Erythroblast (primary cell): ENCODE data around the gene MYO18B.

Experiments used
- GATA1 ChIP-seq: IDR thresholded peaks from 2 replicates; pipeline ENCODE4 v1.6.1; 2011; ENCODE audit warnings: low read depth, mild to moderate bottlenecking, control low read depth, low read length, moderate library complexity
- POLR2A ChIP-seq: IDR thresholded peaks from 2 replicates; pipeline ENCODE4 v1.6.1; 2011; ENCODE audit warnings: mild to moderate bottlenecking, low read length

- TF ChIP-seq POLR2A: no peak
- TF ChIP-seq GATA1: no peak
These were observed 156.8 kb downstream of the MYO18B start for GRCh38 chr22:25898707-25899365.
